OCI-LY1 (cell line): ENCODE measurements around the gene CHST8.

ENCODE experiments used
- H2AFZ ChIP-seq: fragments of 200-600 bp; sonication (generic), shearing (Covaris generic); 2 replicates; pipeline ENCODE4 v1.6.0; 2014; ENCODE audit warnings: antibody characterized with exemption, mild to moderate bottlenecking, low read length
- H3F3A ChIP-seq: fragments of 200-600 bp; sonication (generic), shearing (Covaris generic); 2 replicates; pipeline ENCODE4 v1.6.0; 2014; ENCODE audit warnings: mild to moderate bottlenecking, antibody characterized with exemption, low read length, moderate library complexity; ENCODE audit not compliant: insufficient read depth
- H3K27ac ChIP-seq: fragments of 200-600 bp; sonication (generic); 2 replicates; pipeline ENCODE4 v1.5.1; 2014; ENCODE audit warnings: low read length, mixed run types, mild to moderate bottlenecking, low read depth; ENCODE audit not compliant: poor library complexity, severe bottlenecking
- H3K27me3 ChIP-seq: fragments of 200-600 bp; sonication (generic); 2 replicates; pipeline ENCODE4 v1.6.0; 2014; ENCODE audit warnings: antibody characterized with exemption, mild to moderate bottlenecking, low read length, moderate library complexity; ENCODE audit not compliant: insufficient read depth
- H3K36me3 ChIP-seq: fragments of 200-600 bp; sonication (generic); 2 replicates; pipeline ENCODE4 v1.6.1; 2014; ENCODE audit warnings: mild to moderate bottlenecking, antibody characterized with exemption, low read length, moderate library complexity, mixed read lengths; ENCODE audit not compliant: insufficient read depth
- H3K4me1 ChIP-seq: fragments of 200-600 bp; sonication (generic); 2 replicates; pipeline ENCODE4 v1.5.1; 2014; ENCODE audit warnings: mild to moderate bottlenecking, low read length, moderate library complexity; ENCODE audit not compliant: insufficient read depth, severe bottlenecking
- H3K4me2 ChIP-seq: fragments of 200-600 bp; sonication (generic), shearing (Covaris generic); 2 replicates; pipeline ENCODE4 v1.6.1; 2014; ENCODE audit warnings: low read length
- H3K4me3 ChIP-seq: fragments of 200-600 bp; sonication (generic); 2 replicates; pipeline ENCODE4 v1.5.1; 2014; ENCODE audit warnings: low read length, low read depth, mild to moderate bottlenecking, mixed read lengths; ENCODE audit not compliant: poor library complexity, severe bottlenecking
- H3K79me2 ChIP-seq: fragments of 200-600 bp; shearing (Covaris generic); 2 replicates; pipeline ENCODE4 v1.6.1; 2016; ENCODE audit warnings: mixed run types, low read length, mixed read lengths; ENCODE audit not compliant: insufficient read depth
- H3K9ac ChIP-seq: fragments of 200-600 bp; sonication (generic), shearing (Covaris generic); 2 replicates; pipeline ENCODE4 v1.6.1; 2014; ENCODE audit warnings: mild to moderate bottlenecking, low read length, mixed read lengths
- H3K9me2 ChIP-seq: fragments of 200-600 bp; sonication (generic), shearing (Covaris generic); 2 replicates; pipeline ENCODE4 v1.6.1; 2014; ENCODE audit warnings: low read depth, mild to moderate bottlenecking, low read length, mixed read lengths
- H3K9me3 ChIP-seq: fragments of 200-600 bp; shearing (Covaris generic); 2 replicates; pipeline ENCODE4 v1.6.1; 2014; ENCODE audit warnings: low read length, mixed read lengths
- H4K20me1 ChIP-seq: fragments of 200-600 bp; sonication (generic), shearing (Covaris generic); 2 replicates; pipeline ENCODE4 v1.6.0; 2016; ENCODE audit warnings: mild to moderate bottlenecking, low read length; ENCODE audit not compliant: insufficient read depth
- EZH2 ChIP-seq: fragments of 200-600 bp; sonication (generic), shearing (Covaris generic); IDR thresholded peaks from 2 replicates; pipeline ENCODE4 v1.8.0; 2017; ENCODE audit warnings: borderline replicate concordance, mixed run types, mild to moderate bottlenecking, antibody characterized with exemption, low read length, moderate library complexity, mixed read lengths
- TF ChIP-seq, protein P1 (sequence below): fragments of 200-600 bp; sonication (generic), shearing (Covaris generic); IDR thresholded peaks from 2 replicates; pipeline ENCODE4 v1.5.1; 2017; ENCODE audit warnings: mild to moderate bottlenecking, antibody characterized with exemption, low read length, moderate library complexity, mixed read lengths

The CHST8 gene

DNA sequence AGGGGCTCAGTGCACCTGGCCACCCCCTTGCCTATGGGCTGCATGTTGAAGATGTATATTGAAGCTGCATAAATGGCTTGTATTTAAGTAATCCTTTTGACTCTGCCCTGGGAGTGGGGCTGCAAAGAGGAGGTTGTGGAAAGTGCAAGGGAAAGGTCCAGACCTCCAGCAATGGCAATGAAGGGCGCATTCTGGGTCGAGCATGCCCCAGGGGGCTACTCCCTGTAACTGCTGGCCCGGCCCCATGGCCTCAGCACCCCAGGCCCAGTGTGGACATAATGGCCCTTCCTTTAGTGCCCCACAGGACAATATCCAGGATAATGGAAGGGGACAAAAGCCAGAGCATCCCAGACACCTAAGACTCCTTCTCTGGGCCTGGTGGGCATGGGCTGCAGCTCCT, 43.1 kb upstream of the CHST8 start:
- Histone ChIP-seq H3F3A (no peaks in the 10 kb centered on the region), H2AFZ (no peak overlapping the region), H3K9ac (no peak overlapping the region), H3K9me3 (peaks cover 7% of the 10 kb centered on the region), H3K4me2 (no peak overlapping the region), H3K4me1 (no peaks in the 10 kb centered on the region), H3K27me3 (no peaks in the 10 kb centered on the region), H3K79me2 (no peaks in the 10 kb centered on the region), H4K20me1 (no peaks in the 10 kb centered on the region), H3K9me2 (no peaks in the 10 kb centered on the region), H3K4me3 (no peak overlapping the region), H3K27ac (no peak overlapping the region), H3K36me3 (no peaks in the 10 kb centered on the region)
- TF ChIP-seq EZH2 = no peak
- TF ChIP-seq, protein P1, sequence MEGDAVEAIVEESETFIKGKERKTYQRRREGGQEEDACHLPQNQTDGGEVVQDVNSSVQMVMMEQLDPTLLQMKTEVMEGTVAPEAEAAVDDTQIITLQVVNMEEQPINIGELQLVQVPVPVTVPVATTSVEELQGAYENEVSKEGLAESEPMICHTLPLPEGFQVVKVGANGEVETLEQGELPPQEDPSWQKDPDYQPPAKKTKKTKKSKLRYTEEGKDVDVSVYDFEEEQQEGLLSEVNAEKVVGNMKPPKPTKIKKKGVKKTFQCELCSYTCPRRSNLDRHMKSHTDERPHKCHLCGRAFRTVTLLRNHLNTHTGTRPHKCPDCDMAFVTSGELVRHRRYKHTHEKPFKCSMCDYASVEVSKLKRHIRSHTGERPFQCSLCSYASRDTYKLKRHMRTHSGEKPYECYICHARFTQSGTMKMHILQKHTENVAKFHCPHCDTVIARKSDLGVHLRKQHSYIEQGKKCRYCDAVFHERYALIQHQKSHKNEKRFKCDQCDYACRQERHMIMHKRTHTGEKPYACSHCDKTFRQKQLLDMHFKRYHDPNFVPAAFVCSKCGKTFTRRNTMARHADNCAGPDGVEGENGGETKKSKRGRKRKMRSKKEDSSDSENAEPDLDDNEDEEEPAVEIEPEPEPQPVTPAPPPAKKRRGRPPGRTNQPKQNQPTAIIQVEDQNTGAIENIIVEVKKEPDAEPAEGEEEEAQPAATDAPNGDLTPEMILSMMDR = no peak

DNA sequence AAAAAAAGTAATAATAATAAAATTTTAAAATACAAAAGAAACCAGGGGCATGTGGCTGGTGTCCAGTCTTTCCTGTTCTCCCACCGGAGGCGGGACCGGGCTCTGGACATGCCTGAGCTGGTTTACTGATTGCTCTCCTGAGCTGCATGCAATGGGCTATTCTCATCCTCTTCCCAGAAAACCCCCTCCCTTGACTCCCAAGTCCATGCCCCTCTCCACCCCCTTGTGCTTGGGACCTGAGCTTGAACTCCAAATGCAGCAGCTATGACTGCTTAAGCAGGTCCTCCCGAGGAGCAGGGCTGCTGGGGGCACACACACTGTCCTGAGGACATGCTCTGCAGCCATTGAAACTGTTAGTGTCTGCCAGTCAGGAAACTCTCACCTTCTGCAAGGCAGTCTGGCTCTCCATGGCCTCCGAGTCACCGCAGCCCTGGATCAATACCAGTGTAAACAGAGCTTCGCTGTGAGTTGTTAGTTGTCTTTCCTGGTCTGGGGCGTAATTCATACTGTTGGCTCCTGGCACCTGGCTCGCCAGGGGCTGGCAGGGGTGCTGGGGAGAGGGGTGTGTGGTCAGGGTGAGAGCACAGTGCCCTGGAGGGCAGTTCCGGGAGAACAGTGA, 41.6 kb upstream of the CHST8 start:
- H3K27ac ChIP-seq = no peak overlapping the region
- H3K9me2 ChIP-seq = no peaks in the 10 kb centered on the region
- no peaks in the 10 kb centered on the region for H3F3A ChIP-seq
- TF ChIP-seq EZH2 = no peak
- TF ChIP-seq, protein P1 = no peak
- H3K27me3 ChIP-seq = no peaks in the 10 kb centered on the region
- no peaks in the 10 kb centered on the region for H3K36me3 ChIP-seq
- no peaks in the 10 kb centered on the region for H3K4me1 ChIP-seq
- H3K79me2 ChIP-seq = no peaks in the 10 kb centered on the region
- no peak overlapping the region for H3K4me2 ChIP-seq
- H3K9me3 ChIP-seq = no peaks in the 10 kb centered on the region
- no peak overlapping the region for H2AFZ ChIP-seq
- no peaks in the 10 kb centered on the region for H4K20me1 ChIP-seq
- H3K4me3 ChIP-seq = no peak overlapping the region
- no peak overlapping the region for H3K9ac ChIP-seq

DNA sequence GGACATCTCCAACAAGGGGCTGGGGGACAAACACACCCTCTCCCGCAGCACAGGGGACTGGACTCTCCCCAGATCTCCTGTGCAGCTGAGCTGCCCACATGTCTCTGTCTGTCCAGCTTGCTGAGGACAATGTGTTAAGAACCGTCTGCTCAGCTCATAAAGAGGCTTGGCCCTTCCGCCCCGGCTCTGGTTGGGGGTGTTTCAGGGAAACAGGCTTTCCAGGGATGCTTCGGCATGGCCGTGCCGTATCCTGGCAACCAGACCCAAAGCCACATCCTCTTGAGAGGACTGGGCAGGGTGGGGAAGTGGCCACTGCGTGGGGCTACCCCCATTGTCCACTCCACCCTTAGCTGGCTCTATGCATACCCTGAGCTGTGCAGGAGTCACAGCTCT, 41.1 kb upstream of the CHST8 start:
- Histone ChIP-seq H3K79me2 (no peaks in the 10 kb centered on the region), H2AFZ (no peak overlapping the region), H3K4me2 (no peak overlapping the region), H3K27ac (no peak overlapping the region), H3F3A (no peaks in the 10 kb centered on the region), H3K9me3 (no peaks in the 10 kb centered on the region), H4K20me1 (no peaks in the 10 kb centered on the region), H3K27me3 (no peaks in the 10 kb centered on the region), H3K36me3 (no peaks in the 10 kb centered on the region), H3K9me2 (no peaks in the 10 kb centered on the region), H3K4me1 (no peaks in the 10 kb centered on the region), H3K9ac (no peak overlapping the region), H3K4me3 (no peak overlapping the region)
- no peak for TF ChIP-seq EZH2
- TF ChIP-seq, protein P1 = no peak
